HG02981 (cell line): Measurements from ENCODE around the gene CNPY1.
"Not testable (repeated sequence)": the region's sequence is repeated elsewhere in the genome, so short reads cannot be mapped to it uniquely, and the experiment has no call there.

Experiments
- ATAC-seq: cut with Tn5 transposase; IDR thresholded peaks from one replicate; pipeline ENCODE4 v1.9.1; 2021; ENCODE audit warnings: mild to moderate bottlenecking, moderate library complexity; ENCODE audit not compliant: unreplicated experiment

The CNPY1 gene

GRCh38 chr7:155579565-155579964 is 33.2 kb upstream of the CNPY1 start:
- no peak for ATAC-seq

- no peak for ATAC-seq
These were observed 31.7 kb upstream of the CNPY1 start for GRCh38 chr7:155578016-155578415.

- no peak for ATAC-seq
These were observed 31.1 kb upstream of the CNPY1 start for GRCh38 chr7:155577509-155577905.

GRCh38 chr7:155576900-155577508 is 30.6 kb upstream of the CNPY1 start:
- no peak for ATAC-seq

- ATAC-seq, result no peak
These were observed 30.1 kb upstream of the CNPY1 start for GRCh38 chr7:155576416-155576815.

- ATAC-seq, result no peak
These were observed 28.4 kb upstream of the CNPY1 start for GRCh38 chr7:155574556-155575290.

- ATAC-seq, result no peak
These were observed 25.4 kb upstream of the CNPY1 start for GRCh38 chr7:155571581-155572345.

GRCh38 chr7:155570991-155571390 is 24.6 kb upstream of the CNPY1 start:
- no peak for ATAC-seq

GRCh38 chr7:155570171-155570958 is 24.0 kb upstream of the CNPY1 start:
- no peak for ATAC-seq

- no peak for ATAC-seq
These were observed 23.3 kb upstream of the CNPY1 start for GRCh38 chr7:155569681-155570080.

GRCh38 chr7:155568842-155569494 is 22.6 kb upstream of the CNPY1 start:
- ATAC-seq, result no peak

GRCh38 chr7:155568333-155568660 is 21.9 kb upstream of the CNPY1 start:
- ATAC-seq, result no peak

GRCh38 chr7:155567646-155568332 is 21.4 kb upstream of the CNPY1 start:
- ATAC-seq, result no peak

- ATAC-seq, result no peak
These were observed 19.9 kb upstream of the CNPY1 start for GRCh38 chr7:155566011-155566836.

GRCh38 chr7:155565596-155565995 is 19.2 kb upstream of the CNPY1 start:
- ATAC-seq, result no peak

- ATAC-seq, result not testable (repeated sequence)
These were observed 16.6 kb upstream of the CNPY1 start for GRCh38 chr7:155562976-155563375.

GRCh38 chr7:155562106-155562505 is 15.7 kb upstream of the CNPY1 start:
- ATAC-seq, result no peak

GRCh38 chr7:155560982-155561686 is 14.8 kb upstream of the CNPY1 start:
- no peak for ATAC-seq
